ENCODE data around the gene TRIM23.

TRIM23 gene

DNA sequence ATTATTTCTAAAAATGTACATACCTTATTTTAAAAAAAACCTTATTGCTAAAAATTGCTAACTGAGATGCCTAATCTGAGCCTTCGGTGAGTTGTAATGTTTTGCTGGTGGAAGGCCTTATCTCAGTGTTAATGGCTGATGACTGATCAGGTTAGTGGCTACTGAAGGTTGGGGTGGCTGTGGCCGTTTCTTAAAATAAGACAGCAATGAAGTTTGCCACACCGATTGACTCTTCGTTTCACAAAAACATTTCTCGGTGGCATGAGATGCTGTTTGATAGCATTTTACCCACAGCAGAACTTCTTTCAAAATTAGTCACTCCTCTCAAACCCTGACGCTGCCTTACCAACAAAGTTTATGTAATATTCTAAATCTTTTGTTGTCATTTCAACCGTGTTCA, 75.9 kb downstream of the TRIM23 start:
- H3K9ac ChIP-seq (ENCODE audit: low read depth, low read length): no peak overlapping the region

DNA sequence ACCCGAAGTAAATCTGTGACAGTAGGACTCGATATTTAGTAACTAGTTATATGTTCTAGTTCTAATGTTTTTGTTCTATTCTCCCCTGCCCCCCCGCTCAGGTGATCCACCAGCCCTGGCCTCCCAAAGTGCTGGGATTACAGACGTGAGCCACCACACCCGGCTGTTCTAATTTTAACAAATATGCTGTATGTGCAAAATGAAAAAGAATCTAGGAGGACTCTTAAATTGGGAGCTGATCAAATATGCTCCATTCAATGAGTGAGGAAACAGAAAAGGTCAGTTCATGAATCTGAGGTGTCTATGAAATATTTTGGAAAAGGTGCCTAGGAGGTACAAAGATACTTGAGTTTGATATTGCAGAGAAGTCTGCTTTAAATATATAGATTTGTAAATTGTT, 78.0 kb downstream of the TRIM23 start:
- Histone ChIP-seq H3K4me1 (ENCODE audit: insufficient read depth, low read length) (no peaks in the 10 kb centered on the region), H3K9me3 (ENCODE audit: control insufficient read depth, insufficient read depth, low read length) (no peaks in the 10 kb centered on the region), H3K36me3 (ENCODE audit: insufficient read depth, low read length) (peaks cover 17% of the 10 kb centered on the region), H3K9ac (ENCODE audit: low read depth, low read length) (no peak overlapping the region)

More for the DNA sequence above, 75.9 kb downstream of the TRIM23 start:
- Histone ChIP-seq H3K9me3 (ENCODE audit: control insufficient read depth, insufficient read depth, low read length) (no peaks in the 10 kb centered on the region), H3K4me1 (ENCODE audit: insufficient read depth, low read length) (no peaks in the 10 kb centered on the region), H3K36me3 (ENCODE audit: insufficient read depth, low read length) (peaks cover 17% of the 10 kb centered on the region)

DNA sequence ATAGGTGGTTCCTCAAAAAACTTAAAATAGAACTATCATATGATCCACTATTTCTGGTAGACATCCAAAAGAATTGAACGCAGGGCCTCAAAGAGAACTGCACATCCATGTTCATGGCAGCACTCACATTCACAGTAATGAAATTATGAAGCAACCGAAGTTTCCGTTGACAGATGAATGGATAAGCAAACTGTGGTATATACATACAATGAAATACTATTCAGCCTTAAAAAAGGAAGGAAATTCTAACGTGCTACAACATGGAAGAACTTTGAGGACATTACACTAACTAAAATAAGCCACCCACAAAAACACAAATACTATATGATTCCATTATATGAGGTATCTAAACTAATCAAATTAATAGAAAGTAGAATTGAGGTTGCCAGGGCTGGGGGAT, 79.7 kb downstream of the TRIM23 start:
- H3K9ac ChIP-seq (ENCODE audit: low read depth, low read length): no peak overlapping the region
- H3K4me1 ChIP-seq (ENCODE audit: insufficient read depth, low read length): no peaks in the 10 kb centered on the region
- no peaks in the 10 kb centered on the region for H3K9me3 ChIP-seq (ENCODE audit: control insufficient read depth, insufficient read depth, low read length)
- peaks cover 15% of the 10 kb centered on the region for H3K36me3 ChIP-seq (ENCODE audit: insufficient read depth, low read length)

DNA sequence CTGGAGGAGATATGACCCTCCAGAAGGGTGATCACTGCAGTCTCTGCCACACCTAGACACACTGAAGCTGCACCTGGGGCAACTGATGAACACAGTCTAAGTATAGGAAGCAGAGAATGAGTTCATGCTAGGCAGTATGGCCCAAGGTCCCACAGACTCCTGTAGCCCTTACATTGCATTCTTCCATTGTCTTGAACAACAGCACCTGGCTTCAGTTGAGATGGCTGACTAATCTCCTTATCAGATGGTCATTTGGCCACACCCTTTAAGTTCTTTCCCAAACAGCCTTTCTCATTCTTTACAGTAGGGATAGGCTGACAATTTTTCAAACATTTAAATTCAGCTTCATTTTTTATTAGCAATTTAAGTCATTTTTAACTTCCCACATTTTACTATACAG, 84.3 kb downstream of the TRIM23 start:
- no peaks in the 10 kb centered on the region for H3K9me3 ChIP-seq (ENCODE audit: control insufficient read depth, insufficient read depth, low read length)
- no peaks in the 10 kb centered on the region for H3K4me1 ChIP-seq (ENCODE audit: insufficient read depth, low read length)
- H3K36me3 ChIP-seq (ENCODE audit: insufficient read depth, low read length): peaks cover 6% of the 10 kb centered on the region
- no peak overlapping the region for H3K9ac ChIP-seq (ENCODE audit: low read depth, low read length)

Measured in ES-I3 (cell line).